Stimulated activated CD8-positive, alpha-beta memory T cell treated with anti-CD3 and anti-CD28 coated beads, Interleukin-2, amount 100 ng/mL, for 48 hours (primary cell): Measurements from ENCODE around the gene KRCC1.
A peak's percentile ranks its signal among the peaks of the same experiment; 100 is the strongest.
"Not testable (repeated sequence)": the region's sequence is repeated elsewhere in the genome, so short reads cannot be mapped to it uniquely, and the experiment has no call there.

ENCODE experiments used
- DNase-seq, 2 donors: peaks; one replicate each; pipeline ENCODE4 v3.0.0-alpha.2; 2020; ENCODE audit warnings: low read depth in 2 of 2

The KRCC1 gene

GRCh38 chr2:88042476-88042875, 13.1 kb downstream of the KRCC1 start:
- DNase-seq: no peak

- DNase-seq: no peak
Observed at GRCh38 chr2:88038263-88039105, 17.1 kb downstream of the KRCC1 start.

DNA sequence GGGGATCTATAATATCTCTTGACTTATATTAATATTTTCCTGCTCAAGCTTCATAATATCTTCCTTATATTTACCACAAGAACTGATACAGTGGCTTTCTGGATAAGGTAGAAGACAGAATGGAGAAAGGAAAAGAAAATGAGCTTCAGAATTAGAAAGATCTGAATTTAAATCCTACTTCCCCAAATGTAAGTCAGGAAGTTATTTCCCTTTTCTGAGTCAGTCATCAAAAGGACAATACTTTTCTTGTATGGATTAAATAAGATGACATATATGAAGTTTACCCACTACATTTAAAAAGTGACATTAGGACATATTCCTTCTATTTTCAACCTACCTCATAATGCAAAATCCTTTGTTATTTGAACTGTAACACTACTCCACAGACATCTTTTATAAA, 19.0 kb downstream of the KRCC1 start:
- DNase-seq: no peak

DNA sequence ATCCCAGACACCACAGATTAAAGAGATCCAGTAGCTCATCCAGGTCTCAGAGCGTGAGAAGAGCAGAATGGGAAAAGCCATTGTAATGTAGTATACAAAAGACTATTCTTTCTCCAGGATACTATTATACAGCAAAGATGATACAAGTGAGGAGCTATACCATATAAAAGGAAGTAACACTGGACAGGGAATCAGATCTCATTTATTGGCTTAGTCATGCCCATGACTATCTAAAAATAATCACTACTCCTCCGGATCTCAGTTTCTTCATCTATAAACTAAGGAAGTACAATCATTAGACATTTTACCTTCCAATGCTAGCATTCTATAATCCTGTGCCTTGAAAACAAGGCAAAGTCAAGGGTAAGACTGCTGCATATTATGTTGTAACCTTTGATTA, 19.4 kb downstream of the KRCC1 start:
- DNase-seq: no peak

DNA sequence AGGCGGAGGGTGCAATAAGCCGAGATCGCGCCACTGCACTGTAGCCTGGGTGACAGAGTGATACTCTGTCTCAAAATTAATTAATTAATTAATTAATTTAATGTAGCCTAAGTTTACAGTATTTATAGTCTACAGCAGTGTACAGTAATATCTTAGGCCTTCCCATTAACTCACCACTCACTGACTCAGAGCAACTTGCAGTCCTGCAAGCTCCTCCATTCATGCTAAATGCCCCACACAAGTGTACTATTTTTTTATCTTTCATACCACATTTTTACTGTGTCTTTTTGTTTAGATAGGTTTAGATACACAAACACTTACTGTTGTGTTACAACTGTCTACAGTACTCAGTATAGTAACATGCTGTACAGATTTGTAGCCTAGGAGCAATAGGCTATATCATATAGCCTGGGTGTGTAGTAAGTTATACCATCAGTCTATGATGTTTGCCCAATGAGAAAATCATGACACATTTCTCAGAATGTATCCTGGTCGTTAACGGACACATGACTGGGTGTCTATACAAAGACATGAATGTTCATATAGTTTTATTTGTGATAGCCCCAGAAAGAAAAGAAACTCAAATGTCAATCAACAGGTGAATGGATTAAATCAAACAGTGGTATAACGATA, 23.4 kb downstream of the KRCC1 start:
- DNase-seq: no peak

- DNase-seq: no peak
Observed at GRCh38 chr2:88028931-88029330, 26.7 kb downstream of the KRCC1 start.

GRCh38 chr2:88027697-88028389, 27.7 kb downstream of the KRCC1 start:
- DNase-seq: no peak

DNA sequence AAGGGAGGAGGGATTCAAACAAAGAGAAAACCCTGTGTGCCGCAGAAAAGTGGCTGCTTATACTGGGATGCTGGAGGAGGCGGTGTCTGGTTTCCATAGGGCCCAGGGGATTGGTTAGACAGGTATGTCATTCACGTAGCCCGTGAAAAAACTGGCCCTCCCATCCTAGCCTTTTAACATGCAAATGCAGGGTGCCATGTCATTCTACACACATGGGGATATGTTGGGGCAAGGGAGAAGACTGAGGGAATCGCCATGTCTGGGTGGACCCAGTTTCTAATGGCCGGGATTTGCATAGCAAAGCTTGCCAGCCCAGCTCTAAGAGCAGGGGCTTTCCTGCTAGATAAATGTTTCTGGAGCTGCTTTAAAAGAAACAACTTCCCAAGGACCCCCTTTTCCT, 31.1 kb downstream of the KRCC1 start:
- DNase-seq: no peak

DNA sequence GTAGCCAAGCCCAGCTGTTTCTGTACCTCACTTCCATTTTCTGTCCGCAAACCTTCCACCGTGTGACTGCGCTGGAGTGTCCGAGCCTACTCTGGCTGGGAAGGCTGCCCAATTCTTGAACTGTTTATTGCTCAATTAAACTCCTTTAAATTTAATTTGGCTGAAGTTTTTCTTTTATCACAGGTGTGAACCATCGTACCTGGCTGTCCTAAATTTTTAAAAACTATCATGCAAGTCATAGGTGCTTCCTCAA, 33.0 kb downstream of the KRCC1 start:
- no peak for DNase-seq

DNA sequence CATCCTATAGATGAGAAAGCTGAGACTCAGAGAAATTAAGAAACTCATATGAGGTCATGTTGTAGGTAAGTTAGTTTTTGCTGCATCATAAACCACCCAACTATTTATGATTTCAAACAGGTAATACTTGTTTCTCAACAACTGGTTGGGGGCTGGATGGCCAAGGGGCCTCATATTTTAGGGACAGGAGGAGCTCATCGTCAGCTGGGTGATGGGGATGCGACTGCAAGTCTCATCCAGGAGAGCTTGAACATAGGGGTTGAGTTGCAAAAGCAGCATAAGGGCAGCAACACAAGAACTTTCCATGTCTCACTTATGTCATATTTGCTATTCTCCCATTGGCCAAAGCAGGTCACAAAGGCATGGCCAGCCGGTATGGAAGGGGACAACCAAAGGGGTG, 35.6 kb downstream of the KRCC1 start:
- DNase-seq: no peak

- no peak for DNase-seq
Observed at GRCh38 chr2:88018909-88019308, 36.7 kb downstream of the KRCC1 start.

DNA sequence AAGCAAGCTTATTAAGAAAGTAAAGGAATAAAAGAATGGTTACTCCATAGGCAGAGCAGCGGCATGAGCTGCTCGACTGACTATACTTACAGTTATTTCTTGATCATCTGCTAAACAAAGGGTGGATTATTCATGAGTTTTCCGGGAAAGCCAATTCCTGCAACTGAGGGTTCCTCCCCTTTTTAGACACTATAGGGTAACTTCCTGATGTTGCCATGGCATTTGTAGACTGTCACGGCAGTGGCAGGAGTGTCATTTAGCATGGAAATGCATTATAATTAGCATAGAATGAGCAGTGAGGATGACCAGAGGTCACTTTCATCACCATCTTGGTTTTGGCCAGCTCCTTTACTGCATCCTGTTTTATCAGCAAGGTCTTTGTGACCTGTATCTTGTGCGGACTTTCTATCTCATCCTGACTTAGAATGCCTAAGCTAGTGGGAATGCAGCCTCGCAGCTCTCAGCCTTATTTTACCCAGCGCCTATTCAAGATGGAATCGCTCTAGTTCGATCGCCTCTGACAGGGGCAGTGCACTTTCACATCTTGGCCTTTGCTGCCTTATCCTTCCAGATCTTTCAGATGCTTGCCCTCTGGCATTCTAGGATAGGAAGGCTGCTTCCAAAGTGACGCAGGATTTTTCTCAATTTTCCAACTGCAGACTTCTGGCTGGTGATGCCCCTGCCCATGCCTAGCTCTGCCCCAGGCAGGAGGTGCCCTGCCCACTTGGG, 37.3 kb downstream of the KRCC1 start:
- not testable (repeated sequence) for DNase-seq

GRCh38 chr2:88017780-88018038, 37.9 kb downstream of the KRCC1 start:
- DNase-seq: not testable (repeated sequence)

GRCh38 chr2:88016960-88017779, 38.4 kb downstream of the KRCC1 start:
- DNase-seq: peak; percentile 37 to 41

- peak; percentile 61 to 68 for DNase-seq
Observed at GRCh38 chr2:88016086-88016959, 39.3 kb downstream of the KRCC1 start, which contains the start of gene RNU2-63P. Gene RNU2-63P, minus strand, starts transcription at chr2:88016547.

GRCh38 chr2:88011011-88011410, 44.6 kb downstream of the KRCC1 start:
- DNase-seq: no peak

- DNase-seq: no peak
Observed at GRCh38 chr2:88010136-88010535, 45.4 kb downstream of the KRCC1 start.

- no peak for DNase-seq
Observed at GRCh38 chr2:88006912-88007439, 48.6 kb downstream of the KRCC1 start.

DNA sequence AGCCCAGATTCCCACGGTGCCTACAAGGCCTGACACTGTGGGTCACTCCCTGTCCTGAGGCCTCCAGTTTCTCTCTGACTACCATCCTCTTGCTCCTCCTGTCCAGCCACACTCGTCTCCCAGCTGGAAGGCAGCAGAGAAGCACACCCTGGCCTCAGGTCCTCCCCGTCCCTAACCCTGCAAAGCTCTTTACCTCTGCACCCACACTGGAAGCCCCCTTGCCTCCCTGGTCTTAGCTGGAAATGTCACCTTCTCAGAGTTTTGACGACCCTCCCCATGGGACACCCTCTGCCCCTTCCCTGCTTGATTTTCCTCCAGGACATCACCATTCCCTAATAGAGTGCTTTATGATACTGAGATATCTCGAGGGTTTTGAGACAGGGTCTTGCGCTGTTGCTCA, 49.8 kb downstream of the KRCC1 start:
- no peak for DNase-seq

- no peak for DNase-seq
Observed at GRCh38 chr2:88003074-88003755, 52.4 kb downstream of the KRCC1 start.
